Measurements from ENCODE around the gene CRKL.

CRKL gene

DNA sequence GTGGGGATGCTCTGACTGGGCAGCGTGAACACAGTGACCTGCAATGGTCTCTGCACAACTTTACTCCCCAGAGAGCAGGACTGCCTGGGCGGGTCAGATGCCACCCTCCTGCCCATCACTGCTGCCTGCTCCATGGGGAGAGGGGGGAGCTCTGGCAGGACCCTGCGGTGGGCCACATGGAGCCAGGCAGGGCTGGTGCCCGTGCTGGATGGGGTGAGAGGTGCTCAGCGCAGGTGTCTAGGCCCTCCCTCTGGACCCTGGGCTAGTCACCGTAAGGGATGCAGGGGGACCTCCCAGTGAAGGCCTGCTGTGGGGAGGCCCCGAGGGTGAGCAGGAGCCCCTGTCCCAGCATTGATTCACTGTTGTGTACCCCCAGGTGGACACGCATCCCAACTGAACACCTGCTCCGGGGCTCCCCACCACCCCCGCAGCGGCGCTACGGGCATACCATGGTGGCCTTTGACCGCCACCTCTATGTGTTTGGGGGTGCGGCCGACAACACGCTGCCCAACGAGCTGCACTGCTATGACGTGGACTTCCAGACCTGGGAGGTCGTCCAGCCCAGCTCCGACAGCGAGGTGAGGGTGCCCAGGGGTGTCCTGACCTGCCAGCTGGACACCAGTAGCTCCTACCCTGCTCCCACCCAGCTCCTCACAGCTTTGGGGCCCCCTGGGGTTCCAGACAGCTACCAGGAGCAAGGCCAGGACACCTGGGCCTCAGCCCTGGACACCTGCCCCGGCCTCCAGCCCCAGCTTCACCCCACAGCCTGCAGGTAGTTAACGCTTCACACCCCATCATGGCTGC, 74.2 kb downstream of the CRKL start:
- no peak overlapping the region for H3K4me2 ChIP-seq (ENCODE audit: low read depth, low read length, poor library complexity, severe bottlenecking)
- H3K4me1 ChIP-seq (ENCODE audit: insufficient read depth, low read length, poor library complexity, severe bottlenecking), result peaks cover 8% of the 10 kb centered on the region
- H3F3A ChIP-seq (ENCODE audit: low read depth), result no peaks in the 10 kb centered on the region
- no peaks in the 10 kb centered on the region for H3K79me2 ChIP-seq (ENCODE audit: insufficient read depth, low read length)
- no peaks in the 10 kb centered on the region for H3K9me3 ChIP-seq (ENCODE audit: insufficient read depth, low read depth, low read length)
- TF ChIP-seq EZH2phosphoT487 (IDR thresholded peaks at IDR 0.05; ENCODE audit: borderline replicate concordance), result no peak
- H4K20me1 ChIP-seq (ENCODE audit: insufficient read depth, low read length, poor library complexity, severe bottlenecking), result no peaks in the 10 kb centered on the region
- no peak overlapping the region for H3K4me3 ChIP-seq (ENCODE audit: low read length, poor library complexity, severe bottlenecking)
- peaks cover 5% of the 10 kb centered on the region; the same call in 1 of the 2 replicates for H3K36me3 ChIP-seq (ENCODE audit: insufficient read depth, low read length)
- H3K9ac ChIP-seq (ENCODE audit: low read depth, low read length, poor library complexity, severe bottlenecking), result no peak overlapping the region
- no peak overlapping the region for H2AFZ ChIP-seq (ENCODE audit: low read length)
- no peaks in the 10 kb centered on the region for H3K9me2 ChIP-seq (replicated peaks; ENCODE audit: low read depth, low read length)
- no peaks in the 10 kb centered on the region for H3K27me3 ChIP-seq (ENCODE audit: insufficient read depth, low read length, poor library complexity, severe bottlenecking)

DNA sequence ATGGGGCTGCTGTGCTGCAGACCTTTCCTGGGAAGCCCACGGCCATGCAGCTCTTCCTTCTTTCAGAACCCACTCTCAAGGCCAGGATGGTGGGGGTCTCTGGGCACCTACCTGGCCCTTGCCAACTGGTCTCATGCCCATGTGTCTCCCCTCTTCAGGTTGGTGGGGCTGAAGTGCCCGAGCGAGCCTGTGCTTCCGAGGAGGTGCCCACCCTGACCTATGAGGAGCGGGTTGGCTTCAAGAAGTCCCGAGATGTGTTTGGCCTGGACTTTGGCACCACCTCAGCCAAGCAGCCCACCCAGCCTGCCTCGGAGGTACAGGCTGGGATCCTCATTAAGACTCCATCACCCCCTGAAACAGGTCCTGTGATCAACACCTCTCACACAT, 74.8 kb downstream of the CRKL start:
- Histone ChIP-seq H3K4me2 (ENCODE audit: low read depth, low read length, poor library complexity, severe bottlenecking) (no peak overlapping the region), H3K79me2 (ENCODE audit: insufficient read depth, low read length) (no peaks in the 10 kb centered on the region), H3K4me1 (ENCODE audit: insufficient read depth, low read length, poor library complexity, severe bottlenecking) (peaks cover 8% of the 10 kb centered on the region), H3K9me2 (replicated peaks; ENCODE audit: low read depth, low read length) (no peaks in the 10 kb centered on the region), H3K9ac (ENCODE audit: low read depth, low read length, poor library complexity, severe bottlenecking) (no peak overlapping the region), H3K9me3 (ENCODE audit: insufficient read depth, low read depth, low read length) (no peaks in the 10 kb centered on the region), H3F3A (ENCODE audit: low read depth) (no peaks in the 10 kb centered on the region), H3K27me3 (ENCODE audit: insufficient read depth, low read length, poor library complexity, severe bottlenecking) (no peaks in the 10 kb centered on the region), H3K4me3 (ENCODE audit: low read length, poor library complexity, severe bottlenecking) (no peak overlapping the region), H4K20me1 (ENCODE audit: insufficient read depth, low read length, poor library complexity, severe bottlenecking) (no peaks in the 10 kb centered on the region), H3K36me3 (ENCODE audit: insufficient read depth, low read length) (peaks cover 5% of the 10 kb centered on the region; the same call in 1 of the 2 replicates), H2AFZ (ENCODE audit: low read length) (no peak overlapping the region)
- no peak for TF ChIP-seq EZH2phosphoT487 (IDR thresholded peaks at IDR 0.05; ENCODE audit: borderline replicate concordance)
- TF ChIP-seq, protein P1, sequence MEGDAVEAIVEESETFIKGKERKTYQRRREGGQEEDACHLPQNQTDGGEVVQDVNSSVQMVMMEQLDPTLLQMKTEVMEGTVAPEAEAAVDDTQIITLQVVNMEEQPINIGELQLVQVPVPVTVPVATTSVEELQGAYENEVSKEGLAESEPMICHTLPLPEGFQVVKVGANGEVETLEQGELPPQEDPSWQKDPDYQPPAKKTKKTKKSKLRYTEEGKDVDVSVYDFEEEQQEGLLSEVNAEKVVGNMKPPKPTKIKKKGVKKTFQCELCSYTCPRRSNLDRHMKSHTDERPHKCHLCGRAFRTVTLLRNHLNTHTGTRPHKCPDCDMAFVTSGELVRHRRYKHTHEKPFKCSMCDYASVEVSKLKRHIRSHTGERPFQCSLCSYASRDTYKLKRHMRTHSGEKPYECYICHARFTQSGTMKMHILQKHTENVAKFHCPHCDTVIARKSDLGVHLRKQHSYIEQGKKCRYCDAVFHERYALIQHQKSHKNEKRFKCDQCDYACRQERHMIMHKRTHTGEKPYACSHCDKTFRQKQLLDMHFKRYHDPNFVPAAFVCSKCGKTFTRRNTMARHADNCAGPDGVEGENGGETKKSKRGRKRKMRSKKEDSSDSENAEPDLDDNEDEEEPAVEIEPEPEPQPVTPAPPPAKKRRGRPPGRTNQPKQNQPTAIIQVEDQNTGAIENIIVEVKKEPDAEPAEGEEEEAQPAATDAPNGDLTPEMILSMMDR (conservative IDR thresholded peaks at IDR 0.05; ENCODE audit: low read length), result no peak

DNA sequence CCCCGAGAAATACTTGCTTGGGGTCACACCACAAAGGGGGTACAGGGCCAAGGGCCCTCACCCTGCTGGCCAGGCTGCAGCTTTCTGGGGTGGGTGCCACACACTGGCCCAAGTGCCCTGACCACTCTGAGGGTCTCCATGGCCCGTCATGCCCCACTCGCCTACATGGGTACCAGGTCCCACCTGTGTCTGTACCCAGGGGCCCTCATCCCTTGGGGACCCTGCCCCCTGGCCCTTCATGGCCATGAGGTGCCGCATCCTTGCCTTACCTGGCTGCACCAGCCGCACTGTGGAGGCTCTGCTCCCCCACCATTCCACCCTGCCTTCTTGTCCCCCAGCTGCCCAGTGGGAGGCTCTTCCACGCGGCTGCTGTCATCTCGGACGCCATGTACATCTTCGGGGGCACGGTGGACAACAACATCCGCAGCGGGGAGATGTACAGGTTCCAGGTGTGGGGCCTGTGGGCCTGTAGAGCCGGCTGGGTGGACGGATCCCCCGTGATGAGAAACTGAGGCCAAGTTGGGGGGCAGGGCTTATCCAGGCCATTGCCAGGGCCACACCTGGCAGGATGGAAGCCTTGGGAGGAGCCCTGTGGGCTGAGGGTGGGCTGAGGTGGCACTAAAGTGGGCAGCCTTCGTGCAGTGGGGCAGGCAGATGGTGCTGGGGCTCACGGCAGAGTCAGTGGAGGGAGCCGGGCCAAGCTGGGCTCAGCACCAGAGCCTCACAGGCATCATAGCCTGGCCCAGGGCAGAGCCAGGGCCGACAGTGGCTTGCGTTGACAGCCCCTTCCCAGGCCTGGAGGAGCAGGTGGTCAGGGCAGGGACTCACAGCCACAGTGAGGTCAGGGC, 75.5 kb downstream of the CRKL start:
- Histone ChIP-seq H3K9ac (ENCODE audit: low read depth, low read length, poor library complexity, severe bottlenecking) (no peak overlapping the region), H3K27me3 (ENCODE audit: insufficient read depth, low read length, poor library complexity, severe bottlenecking) (no peaks in the 10 kb centered on the region), H3K4me1 (ENCODE audit: insufficient read depth, low read length, poor library complexity, severe bottlenecking) (peaks cover 8% of the 10 kb centered on the region), H3K9me2 (replicated peaks; ENCODE audit: low read depth, low read length) (no peaks in the 10 kb centered on the region), H3K36me3 (ENCODE audit: insufficient read depth, low read length) (peaks cover 5% of the 10 kb centered on the region; the same call in 1 of the 2 replicates), H3K79me2 (ENCODE audit: insufficient read depth, low read length) (no peaks in the 10 kb centered on the region), H3F3A (ENCODE audit: low read depth) (no peaks in the 10 kb centered on the region), H3K4me2 (ENCODE audit: low read depth, low read length, poor library complexity, severe bottlenecking) (no peak overlapping the region), H3K9me3 (ENCODE audit: insufficient read depth, low read depth, low read length) (no peaks in the 10 kb centered on the region), H3K4me3 (ENCODE audit: low read length, poor library complexity, severe bottlenecking) (no peak overlapping the region), H4K20me1 (ENCODE audit: insufficient read depth, low read length, poor library complexity, severe bottlenecking) (no peaks in the 10 kb centered on the region), H2AFZ (ENCODE audit: low read length) (no peak overlapping the region)
- TF ChIP-seq EZH2phosphoT487 (IDR thresholded peaks at IDR 0.05; ENCODE audit: borderline replicate concordance), result no peak
- TF ChIP-seq, protein P1 (conservative IDR thresholded peaks at IDR 0.05; ENCODE audit: low read length), result no peak

Data from Loucy (cell line).